ENCODE results near the gene TAX1BP3.

The TAX1BP3 gene

GRCh38 chr17:3630781-3631180, 37.6 kb downstream of the TAX1BP3 start:
- no peak overlapping the region for H3K27ac ChIP-seq (ENCODE audit: low read length)
- H3K79me2 ChIP-seq (ENCODE audit: low read length), result no peaks in the 10 kb centered on the region

GRCh38 chr17:3627769-3628167, 40.6 kb downstream of the TAX1BP3 start:
- no peak overlapping the region for H2AFZ ChIP-seq (ENCODE audit: low read depth, low read length)
- no peaks in the 10 kb centered on the region for H3K79me2 ChIP-seq (ENCODE audit: low read length)
- TF ChIP-seq EZH2phosphoT487 (IDR thresholded peaks at IDR 0.05; ENCODE audit: low read depth), result no peak
- TF ChIP-seq CTCF (IDR thresholded peaks at IDR 0.05; ENCODE audit: low read depth, low read length), result no peak
- H3K4me3 ChIP-seq (ENCODE audit: low read length), result no peak overlapping the region
- no peaks in the 10 kb centered on the region for H3K36me3 ChIP-seq (replicated peaks; ENCODE audit: low read depth, low read length)
- H3K27ac ChIP-seq (ENCODE audit: low read length), result no peak overlapping the region
- H4K20me1 ChIP-seq (ENCODE audit: insufficient read depth, low read length), result no peaks in the 10 kb centered on the region
- no peak overlapping the region for H3K4me2 ChIP-seq (ENCODE audit: low read length)
- H3K27me3 ChIP-seq (ENCODE audit: low read depth, low read length), result no peaks in the 10 kb centered on the region
- no peaks in the 10 kb centered on the region for H3K4me1 ChIP-seq (ENCODE audit: low read length)
- no peaks in the 10 kb centered on the region for H3K9me3 ChIP-seq (ENCODE audit: insufficient read depth, low read length)
- no peak overlapping the region for H3K9ac ChIP-seq (ENCODE audit: low read length)

More at GRCh38 chr17:3630781-3631180, 37.6 kb downstream of the TAX1BP3 start:
- Histone ChIP-seq H3K9ac (ENCODE audit: low read length) (no peak overlapping the region), H3K4me3 (ENCODE audit: low read length) (no peak overlapping the region), H3K4me1 (ENCODE audit: low read length) (no peaks in the 10 kb centered on the region), H3K27me3 (ENCODE audit: low read depth, low read length) (no peaks in the 10 kb centered on the region), H3K4me2 (ENCODE audit: low read length) (no peak overlapping the region), H2AFZ (ENCODE audit: low read depth, low read length) (no peak overlapping the region), H3K36me3 (replicated peaks; ENCODE audit: low read depth, low read length) (no peaks in the 10 kb centered on the region), H4K20me1 (ENCODE audit: insufficient read depth, low read length) (no peaks in the 10 kb centered on the region), H3K9me3 (ENCODE audit: insufficient read depth, low read length) (no peaks in the 10 kb centered on the region)
- TF ChIP-seq EZH2phosphoT487 (IDR thresholded peaks at IDR 0.05; ENCODE audit: low read depth) (no peak), CTCF (IDR thresholded peaks at IDR 0.05; ENCODE audit: low read depth, low read length) (no peak)

- no peaks in the 10 kb centered on the region for H3K27me3 ChIP-seq (ENCODE audit: low read depth, low read length)
- no peak overlapping the region for H3K4me3 ChIP-seq (ENCODE audit: low read length)
- no peaks in the 10 kb centered on the region for H3K79me2 ChIP-seq (ENCODE audit: low read length)
- H3K9me3 ChIP-seq (ENCODE audit: insufficient read depth, low read length), result no peaks in the 10 kb centered on the region
- no peaks in the 10 kb centered on the region for H3K36me3 ChIP-seq (replicated peaks; ENCODE audit: low read depth, low read length)
- no peak overlapping the region for H3K4me2 ChIP-seq (ENCODE audit: low read length)
- no peak overlapping the region for H3K9ac ChIP-seq (ENCODE audit: low read length)
- no peak for TF ChIP-seq CTCF (IDR thresholded peaks at IDR 0.05; ENCODE audit: low read depth, low read length)
- no peak for TF ChIP-seq EZH2phosphoT487 (IDR thresholded peaks at IDR 0.05; ENCODE audit: low read depth)
- H3K27ac ChIP-seq (ENCODE audit: low read length), result no peak overlapping the region
- H2AFZ ChIP-seq (ENCODE audit: low read depth, low read length), result no peak overlapping the region
- no peaks in the 10 kb centered on the region for H3K4me1 ChIP-seq (ENCODE audit: low read length)
- H4K20me1 ChIP-seq (ENCODE audit: insufficient read depth, low read length), result no peaks in the 10 kb centered on the region
Measured at GRCh38 chr17:3626831-3627768, 41.3 kb downstream of the TAX1BP3 start.

- Histone ChIP-seq H3K27ac (ENCODE audit: low read length) (no peak overlapping the region), H4K20me1 (ENCODE audit: insufficient read depth, low read length) (no peaks in the 10 kb centered on the region), H3K4me1 (ENCODE audit: low read length) (no peaks in the 10 kb centered on the region), H3K27me3 (ENCODE audit: low read depth, low read length) (no peaks in the 10 kb centered on the region), H3K9me3 (ENCODE audit: insufficient read depth, low read length) (no peaks in the 10 kb centered on the region), H2AFZ (ENCODE audit: low read depth, low read length) (no peak overlapping the region), H3K36me3 (replicated peaks; ENCODE audit: low read depth, low read length) (no peaks in the 10 kb centered on the region), H3K79me2 (ENCODE audit: low read length) (no peaks in the 10 kb centered on the region), H3K4me3 (ENCODE audit: low read length) (no peak overlapping the region), H3K4me2 (ENCODE audit: low read length) (no peak overlapping the region), H3K9ac (ENCODE audit: low read length) (no peak overlapping the region)
- TF ChIP-seq CTCF (IDR thresholded peaks at IDR 0.05; ENCODE audit: low read depth, low read length), result no peak
- no peak for TF ChIP-seq EZH2phosphoT487 (IDR thresholded peaks at IDR 0.05; ENCODE audit: low read depth)
Measured at GRCh38 chr17:3622977-3623594, 45.3 kb downstream of the TAX1BP3 start.

Measured in OCI-LY3 (cell line).